GM21526 (cell line): Measurements from ENCODE around the gene ORAI1.
A peak's percentile ranks its signal among the peaks of the same experiment; 100 is the strongest.
"Not testable (repeated sequence)": the region's sequence is repeated elsewhere in the genome, so short reads cannot be mapped to it uniquely, and the experiment has no call there.

Experiments used
- ATAC-seq: cut with Tn5 transposase; IDR thresholded peaks from one replicate; pipeline ENCODE4 v1.9.1; 2021; ENCODE audit warnings: moderate library complexity; ENCODE audit not compliant: unreplicated experiment, low FRiP score

ORAI1 gene

GRCh38 chr12:121626087-121626852 is at the start of gene ORAI1:
Gene ORAI1, plus strand, starts transcription at chr12:121626530.
- ATAC-seq, result peak; percentile 60

GRCh38 chr12:121576851-121577391 is 49.4 kb upstream of the ORAI1 start:
- no peak for ATAC-seq

GRCh38 chr12:121577443-121578180 is 48.7 kb upstream of the ORAI1 start:
- no peak for ATAC-seq

- no peak for ATAC-seq
These were observed 47.8 kb upstream of the ORAI1 start for GRCh38 chr12:121578230-121579189.

GRCh38 chr12:121579190-121579791 is 47.0 kb upstream of the ORAI1 start:
- no peak for ATAC-seq

GRCh38 chr12:121579981-121580868 is 46.1 kb upstream of the ORAI1 start:
- no peak for ATAC-seq

GRCh38 chr12:121580959-121581685 is 45.2 kb upstream of the ORAI1 start, which contains the start of gene KDM2B:
Gene KDM2B, minus strand, starts transcription at chr12:121581023. Its CDS starts 112 bp downstream, at chr12:121580911.
- ATAC-seq, result no peak

GRCh38 chr12:121581686-121582429 is 44.5 kb upstream of the ORAI1 start:
- ATAC-seq, result no peak

- no peak for ATAC-seq
These were observed 43.6 kb upstream of the ORAI1 start for GRCh38 chr12:121582583-121583333.

- ATAC-seq, result not testable (repeated sequence)
These were observed 43.0 kb upstream of the ORAI1 start for GRCh38 chr12:121583334-121583661.

GRCh38 chr12:121584885-121585284 is 41.4 kb upstream of the ORAI1 start:
- ATAC-seq, result not testable (repeated sequence)

- ATAC-seq, result peak; percentile 25
These were observed 35.7 kb upstream of the ORAI1 start for GRCh38 chr12:121590476-121591143.

- no peak for ATAC-seq
These were observed 34.0 kb upstream of the ORAI1 start for GRCh38 chr12:121592320-121592719.

- no peak for ATAC-seq
These were observed 30.8 kb upstream of the ORAI1 start for GRCh38 chr12:121595520-121595919.

- ATAC-seq, result no peak
These were observed 29.8 kb upstream of the ORAI1 start for GRCh38 chr12:121596526-121596925.

- ATAC-seq, result no peak
These were observed 25.5 kb upstream of the ORAI1 start for GRCh38 chr12:121600702-121601336.
